Right atrium auricular region (tissue), 2 donors: ENCODE results near the gene PKLR. TPM values are rescaled to one million over a fixed set of nuclear protein-coding genes. Genes with fewer than 3 reads are reported as not detected.
A peak's percentile ranks its signal among the peaks of the same experiment; 100 is the strongest.

Experiments
- DNase-seq: peaks from one replicate; pipeline ENCODE4 v3.0.0-alpha.2; 2019; ENCODE audit warnings: low spot score
- H3K27ac ChIP-seq, 2 donors: fragments of 200-600 bp; sonication (generic); 1 replicate in 1 of 2; 2 replicates in 1 of 2; pipeline ENCODE4 v1.5.1; 2016 to 2019
- H3K27me3 ChIP-seq, 2 donors: fragments of 200-600 bp; sonication (generic); one replicate each; pipeline versions ENCODE4 v1.5.1 to v1.6.0; 2017 to 2019
- H3K36me3 ChIP-seq: fragments of 200-600 bp; sonication (generic); one replicate; pipeline ENCODE4 v1.5.1; 2016
- H3K4me1 ChIP-seq, 2 donors: fragments of 200-600 bp; sonication (generic); one replicate each; pipeline versions ENCODE4 v1.5.1 to v1.6.0; 2017 to 2019
- H3K4me3 ChIP-seq, 2 donors: fragments of 200-600 bp; sonication (generic); 1 replicate in 1 of 2; 2 replicates in 1 of 2; pipeline ENCODE4 v1.5.1; 2017 to 2019; ENCODE audit warnings: mild to moderate bottlenecking in 1 of 2, moderate library complexity in 1 of 2
- H3K9me3 ChIP-seq, 2 donors: fragments of 200-600 bp; sonication (generic); one replicate each; pipeline ENCODE4 v1.5.1; 2019
- CTCF ChIP-seq, 2 donors: fragments of 200-600 bp; sonication (generic); IDR thresholded peaks; one replicate each; pipeline ENCODE4 v1.5.1; 2019; ENCODE audit warnings: antibody characterized with exemption in 2 of 2
- total RNA-seq, 2 donors: library from RNA; depleted of rRNA; stranded (reverse); fragments of >200 nt; gene quantifications; one replicate each; pipeline ENCODE4 v1.1.0, GENCODE V29; 2016

The PKLR gene
- total RNA-seq, 2 donors from 2014 or later: not detected

- H3K4me1 ChIP-seq: peaks cover 0 to 18% of the 10 kb centered on the region in 2 donors
- TF ChIP-seq CTCF (IDR thresholded peaks at IDR 0.05): no peak
- no peaks in the 10 kb centered on the region for H3K27me3 ChIP-seq
- no peak for DNase-seq
- H3K36me3 ChIP-seq: peaks cover 21% of the 10 kb centered on the region
- no peaks in the 10 kb centered on the region for H3K9me3 ChIP-seq
- no peak overlapping the region for H3K27ac ChIP-seq
- H3K4me3 ChIP-seq: no peak overlapping the region
These were observed 12.0 kb upstream of the PKLR start for GRCh38 chr1:155313261-155313660.

GRCh38 chr1:155309423-155310021 lies 8.3 kb upstream of the PKLR start:
- Histone ChIP-seq H3K36me3 (peaks cover 8% of the 10 kb centered on the region), H3K27me3 (no peaks in the 10 kb centered on the region), H3K27ac (peak overlapping the region; percentile 87 to 93), H3K9me3 (no peaks in the 10 kb centered on the region), H3K4me1 (peaks cover 0 to 26% of the 10 kb centered on the region in 2 donors), H3K4me3 (peak overlapping the region; percentile 66 to 67)
- TF ChIP-seq CTCF (IDR thresholded peaks at IDR 0.05): no peak
- no peak for DNase-seq

GRCh38 chr1:155308493-155309422 lies 7.5 kb upstream of the PKLR start, which contains the start of gene FDPS:
Gene FDPS (plus strand): TSS chr1:155308866. CDS start chr1:155309790, 924 bp downstream.
- no peak for TF ChIP-seq CTCF (IDR thresholded peaks at IDR 0.05)
- H3K27me3 ChIP-seq: no peaks in the 10 kb centered on the region
- H3K9me3 ChIP-seq: no peaks in the 10 kb centered on the region
- peak within 1 kb of the TSS; percentile 87 to 93 for H3K27ac ChIP-seq
- peaks cover 6% of the 10 kb centered on the region for H3K36me3 ChIP-seq
- H3K4me1 ChIP-seq: peaks cover 0 to 26% of the 10 kb centered on the region in 2 donors
- DNase-seq: peak; percentile 100
- H3K4me3 ChIP-seq: peak within 1 kb of the TSS; percentile 66 to 67

- peak overlapping the region in 1 of 2 donors; percentile 87 for H3K27ac ChIP-seq
- no peak overlapping the region for H3K4me3 ChIP-seq
- H3K36me3 ChIP-seq: no peaks in the 10 kb centered on the region
These were observed 6.1 kb upstream of the PKLR start for GRCh38 chr1:155307247-155307740.

GRCh38 chr1:155305881-155306391 lies 4.7 kb upstream of the PKLR start:
- Histone ChIP-seq H3K36me3 (no peaks in the 10 kb centered on the region), H3K27me3 (no peaks in the 10 kb centered on the region), H3K4me1 (peaks cover 0 to 26% of the 10 kb centered on the region in 2 donors), H3K9me3 (no peaks in the 10 kb centered on the region), H3K27ac (no peak overlapping the region), H3K4me3 (no peak overlapping the region)
- no peak for TF ChIP-seq CTCF (IDR thresholded peaks at IDR 0.05)
- DNase-seq: no peak

More at GRCh38 chr1:155307247-155307740, 6.1 kb upstream of the PKLR start:
- H3K9me3 ChIP-seq: no peaks in the 10 kb centered on the region
- TF ChIP-seq CTCF (IDR thresholded peaks at IDR 0.05): peak in 1 of 2 donors; percentile 42
- no peaks in the 10 kb centered on the region for H3K27me3 ChIP-seq
- H3K4me1 ChIP-seq: peaks cover 0 to 26% of the 10 kb centered on the region in 2 donors
- no peak for DNase-seq
